PC-9 (cell line): ENCODE measurements around the gene TMA7B.

ENCODE experiments used
- EZH2 ChIP-seq: fragments of 200-600 bp; sonication (generic); IDR thresholded peaks from 2 replicates; pipeline ENCODE4 v1.8.0; 2017; ENCODE audit warnings: antibody characterized with exemption, low read depth
- TF ChIP-seq, protein P1 (sequence below): fragments of 200-600 bp; sonication (generic); conservative IDR thresholded peaks from 2 replicates; pipeline ENCODE4 v1.6.1; 2017; ENCODE audit warnings: mixed run types, antibody characterized with exemption, mild to moderate bottlenecking, moderate library complexity

DNA sequence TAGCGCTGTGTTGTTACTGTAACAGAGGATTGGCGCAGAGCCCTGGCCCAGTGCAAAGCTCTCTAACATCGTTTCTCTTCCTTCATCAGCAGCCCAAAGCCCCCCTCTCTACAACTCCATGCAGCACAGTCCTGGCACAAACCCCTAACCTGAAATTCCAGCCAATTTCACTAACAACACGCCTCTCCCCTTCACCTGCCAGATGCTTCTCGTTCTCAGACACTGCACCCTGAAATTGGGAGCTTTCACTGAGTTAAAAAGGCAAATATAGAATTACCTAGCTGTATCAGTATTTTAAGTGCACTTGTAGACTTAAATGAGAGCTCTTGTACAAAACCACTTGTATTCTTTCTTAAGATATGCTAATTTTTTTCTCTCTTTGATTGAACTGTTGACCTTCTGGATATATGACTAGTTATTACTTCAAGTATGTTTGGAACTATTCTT, 43.0 kb upstream of the TMA7B start:
- no peak for TF ChIP-seq EZH2
- TF ChIP-seq, protein P1, sequence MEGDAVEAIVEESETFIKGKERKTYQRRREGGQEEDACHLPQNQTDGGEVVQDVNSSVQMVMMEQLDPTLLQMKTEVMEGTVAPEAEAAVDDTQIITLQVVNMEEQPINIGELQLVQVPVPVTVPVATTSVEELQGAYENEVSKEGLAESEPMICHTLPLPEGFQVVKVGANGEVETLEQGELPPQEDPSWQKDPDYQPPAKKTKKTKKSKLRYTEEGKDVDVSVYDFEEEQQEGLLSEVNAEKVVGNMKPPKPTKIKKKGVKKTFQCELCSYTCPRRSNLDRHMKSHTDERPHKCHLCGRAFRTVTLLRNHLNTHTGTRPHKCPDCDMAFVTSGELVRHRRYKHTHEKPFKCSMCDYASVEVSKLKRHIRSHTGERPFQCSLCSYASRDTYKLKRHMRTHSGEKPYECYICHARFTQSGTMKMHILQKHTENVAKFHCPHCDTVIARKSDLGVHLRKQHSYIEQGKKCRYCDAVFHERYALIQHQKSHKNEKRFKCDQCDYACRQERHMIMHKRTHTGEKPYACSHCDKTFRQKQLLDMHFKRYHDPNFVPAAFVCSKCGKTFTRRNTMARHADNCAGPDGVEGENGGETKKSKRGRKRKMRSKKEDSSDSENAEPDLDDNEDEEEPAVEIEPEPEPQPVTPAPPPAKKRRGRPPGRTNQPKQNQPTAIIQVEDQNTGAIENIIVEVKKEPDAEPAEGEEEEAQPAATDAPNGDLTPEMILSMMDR: no peak
